Mesenchymal stem cell (in vitro differentiated cells and primary cell): ENCODE measurements around the gene ANKRD26.
A peak's percentile ranks its signal among the peaks of the same experiment; 100 is the strongest.

Experiments used
- DNase-seq: peaks from one replicate; pipeline ENCODE4 v3.0.0-alpha.2; 2013
- H2AFZ ChIP-seq: one replicate; pipeline ENCODE4 v1.6.1; 2013; ENCODE audit warnings: low read depth, mild to moderate bottlenecking, control low read depth, inconsistent platforms, low read length, moderate library complexity
- H2AK5ac ChIP-seq: 2 replicates; pipeline ENCODE4 v1.6.1; 2013; ENCODE audit warnings: low read length, moderate library complexity, mild to moderate bottlenecking, inconsistent platforms; ENCODE audit not compliant: severe bottlenecking
- H2BK120ac ChIP-seq: one replicate; pipeline ENCODE4 v1.6.1; 2013; ENCODE audit warnings: low read depth, mild to moderate bottlenecking, inconsistent platforms, low read length, moderate library complexity
- H2BK12ac ChIP-seq, 2 experiments: one replicate each; pipeline ENCODE4 v1.6.1; 2013; ENCODE audit warnings: inconsistent platforms in 2 of 2, low read length in 2 of 2, mild to moderate bottlenecking in 2 of 2, moderate library complexity in 2 of 2, control low read depth in 1 of 2
- H2BK15ac ChIP-seq: one replicate; pipeline ENCODE4 v1.6.1; 2013; ENCODE audit warnings: mild to moderate bottlenecking, low read depth, inconsistent platforms; ENCODE audit not compliant: poor library complexity, severe bottlenecking
- H2BK5ac ChIP-seq: 2 replicates; pipeline ENCODE4 v1.6.1; 2013; ENCODE audit warnings: low read depth, mild to moderate bottlenecking, low read length, control low read depth, inconsistent platforms; ENCODE audit not compliant: poor library complexity, severe bottlenecking
- H3K14ac ChIP-seq, 2 experiments: one replicate each; pipeline ENCODE4 v1.6.1; 2013; ENCODE audit warnings: inconsistent platforms in 2 of 2, low read length in 2 of 2, control low read depth in 1 of 2, mild to moderate bottlenecking in 1 of 2, moderate library complexity in 1 of 2
- H3K18ac ChIP-seq, 2 experiments: one replicate each; pipeline ENCODE4 v1.6.1; 2013; ENCODE audit warnings: inconsistent platforms in 2 of 2, low read length in 2 of 2, control low read depth in 1 of 2, low read depth in 1 of 2, mild to moderate bottlenecking in 1 of 2
- H3K23ac ChIP-seq, 2 experiments: one replicate each; pipeline ENCODE4 v1.6.1; 2013; ENCODE audit warnings: inconsistent platforms in 2 of 2, low read length in 2 of 2, mild to moderate bottlenecking in 2 of 2, moderate library complexity in 2 of 2, control low read depth in 1 of 2
- H3K27ac ChIP-seq: 2 replicates; pipeline ENCODE4 v1.5.1; 2013; ENCODE audit warnings: mild to moderate bottlenecking, moderate library complexity, low read length, control low read depth, inconsistent platforms; ENCODE audit not compliant: poor library complexity, severe bottlenecking
- H3K27me3 ChIP-seq, 2 experiments: 2 replicates each; pipeline versions ENCODE4 v1.6.1 to v1.7.0; 2013; ENCODE audit warnings: low read length in 2 of 2, mild to moderate bottlenecking in 2 of 2, moderate library complexity in 2 of 2, control low read depth in 1 of 2, inconsistent platforms in 1 of 2; ENCODE audit not compliant: control insufficient read depth in 1 of 2, insufficient read depth in 1 of 2
- H3K36me3 ChIP-seq, 2 experiments: 2 replicates each; pipeline versions ENCODE4 v1.6.1 to v1.7.0; 2013; ENCODE audit warnings: low read length in 2 of 2, control low read depth in 1 of 2, inconsistent platforms in 1 of 2, low read depth in 1 of 2, mild to moderate bottlenecking in 1 of 2; ENCODE audit not compliant: insufficient read depth in 2 of 2, control insufficient read depth in 1 of 2
- H3K4ac ChIP-seq, 2 experiments: one replicate each; pipeline ENCODE4 v1.6.1; 2013; ENCODE audit warnings: inconsistent platforms in 2 of 2, low read length in 2 of 2, mild to moderate bottlenecking in 2 of 2, moderate library complexity in 2 of 2, control low read depth in 1 of 2, low read depth in 1 of 2
- H3K4me1 ChIP-seq: 2 replicates; pipeline ENCODE4 v1.6.1; 2013; ENCODE audit warnings: low read depth, low read length, control low read depth; ENCODE audit not compliant: control insufficient read depth, insufficient read depth
- H3K4me2 ChIP-seq: 2 replicates; pipeline ENCODE4 v1.6.1; 2013; ENCODE audit warnings: low read length, mild to moderate bottlenecking, inconsistent platforms; ENCODE audit not compliant: poor library complexity, severe bottlenecking
- H3K4me3 ChIP-seq, 2 experiments: 2 replicates each; pipeline versions ENCODE4 v1.5.1 to v1.7.0; 2013; ENCODE audit warnings: low read length in 2 of 2, mild to moderate bottlenecking in 2 of 2, control low read depth in 1 of 2, low read depth in 1 of 2; ENCODE audit not compliant: insufficient read depth in 1 of 2
- H3K79me1 ChIP-seq: replicated peaks from 2 replicates; pipeline ENCODE4 v1.6.1; 2013; ENCODE audit warnings: mild to moderate bottlenecking, control low read depth, low read length, inconsistent platforms; ENCODE audit not compliant: poor library complexity, severe bottlenecking
- H3K9ac ChIP-seq: 2 replicates; pipeline ENCODE4 v1.7.0; 2013; ENCODE audit warnings: mild to moderate bottlenecking, low read length, moderate library complexity
- H3K9me3 ChIP-seq: 2 replicates; pipeline ENCODE4 v1.7.0; 2013; ENCODE audit warnings: mild to moderate bottlenecking, low read length; ENCODE audit not compliant: control insufficient read depth
- H4K8ac ChIP-seq: one replicate; pipeline ENCODE4 v1.6.1; 2013; ENCODE audit warnings: inconsistent platforms, mild to moderate bottlenecking, low read length, moderate library complexity
- H4K91ac ChIP-seq: one replicate; pipeline ENCODE4 v1.6.1; 2013; ENCODE audit warnings: mild to moderate bottlenecking, low read length, inconsistent platforms
- WGBS: methylation state at CpG from one replicate; pipeline ENCODE4 v1.1.7; 2013; ENCODE audit warnings: mixed read lengths; 5-methylcytosine and 5-hydroxymethylcytosine counted together

Gene ANKRD26

GRCh38 chr10:27041196-27041595 is 59.1 kb downstream of the ANKRD26 start:
- peak overlapping the region; percentile 17 for H3K27ac ChIP-seq
- H3K23ac ChIP-seq, result no peak overlapping the region
- no peak overlapping the region for H3K18ac ChIP-seq
- H4K8ac ChIP-seq, result no peak overlapping the region
- no peaks in the 10 kb centered on the region for H3K9me3 ChIP-seq
- no peak overlapping the region for H2BK15ac ChIP-seq
- H3K4me1 ChIP-seq, result no peaks in the 10 kb centered on the region
- H2BK5ac ChIP-seq, result no peak overlapping the region
- no peak overlapping the region for H3K4ac ChIP-seq
- H3K4me3 ChIP-seq, result no peak overlapping the region
- no peak for DNase-seq
- H2AFZ ChIP-seq, result no peak overlapping the region
- no peaks in the 10 kb centered on the region for H3K27me3 ChIP-seq
- no peak overlapping the region for H3K4me2 ChIP-seq
- H3K9ac ChIP-seq, result no peak overlapping the region
- peaks cover 4 to 60% of the 10 kb centered on the region in 2 experiments for H3K36me3 ChIP-seq
- no peak overlapping the region for H3K14ac ChIP-seq
- H3K79me1 ChIP-seq, result no peaks in the 10 kb centered on the region
- H2BK12ac ChIP-seq, result no peak overlapping the region
- H2BK120ac ChIP-seq, result no peak overlapping the region
- no peak overlapping the region for H4K91ac ChIP-seq
- no peak overlapping the region for H2AK5ac ChIP-seq
- WGBS, result 38% methylated on average over 2 of the region's 2 CpGs

- H3K4me1 ChIP-seq, result no peaks in the 10 kb centered on the region
- WGBS, result 98% methylated on average over 5 of the region's 5 CpGs
Measured at GRCh38 chr10:27038168-27038567, 62.1 kb downstream of the ANKRD26 start.

GRCh38 chr10:27035163-27035562 is 65.1 kb downstream of the ANKRD26 start:
- no peak overlapping the region for H2AK5ac ChIP-seq
- H3K4me3 ChIP-seq, result no peak overlapping the region
- H3K14ac ChIP-seq, result no peak overlapping the region
- WGBS, result 92% methylated on average over 3 of the region's 5 CpGs
- no peak overlapping the region for H2BK12ac ChIP-seq
- H3K18ac ChIP-seq, result no peak overlapping the region
- no peak overlapping the region for H2AFZ ChIP-seq
- H3K27ac ChIP-seq, result no peak overlapping the region
- no peak overlapping the region for H4K8ac ChIP-seq
- no peak overlapping the region for H2BK15ac ChIP-seq
- H3K23ac ChIP-seq, result no peak overlapping the region
- no peak for DNase-seq
- peaks cover 4% of the 10 kb centered on the region for H3K79me1 ChIP-seq
- H2BK5ac ChIP-seq, result no peak overlapping the region
- H4K91ac ChIP-seq, result no peak overlapping the region
- H3K36me3 ChIP-seq, result peaks cover 8 to 57% of the 10 kb centered on the region in 2 experiments
- no peaks in the 10 kb centered on the region for H3K9me3 ChIP-seq
- H3K9ac ChIP-seq, result no peak overlapping the region
- no peak overlapping the region for H2BK120ac ChIP-seq
- H3K4ac ChIP-seq, result no peak overlapping the region
- H3K4me1 ChIP-seq, result no peaks in the 10 kb centered on the region
- no peak overlapping the region for H3K4me2 ChIP-seq
- H3K27me3 ChIP-seq, result no peaks in the 10 kb centered on the region

More at GRCh38 chr10:27038168-27038567, 62.1 kb downstream of the ANKRD26 start:
- no peak overlapping the region for H3K23ac ChIP-seq
- peaks cover 2% of the 10 kb centered on the region for H3K79me1 ChIP-seq
- H3K9me3 ChIP-seq, result no peaks in the 10 kb centered on the region
- no peak overlapping the region for H3K27ac ChIP-seq
- no peak overlapping the region for H2BK120ac ChIP-seq
- no peak overlapping the region for H2BK15ac ChIP-seq
- no peak overlapping the region for H3K4ac ChIP-seq
- H3K4me2 ChIP-seq, result no peak overlapping the region
- H2BK5ac ChIP-seq, result no peak overlapping the region
- no peak overlapping the region for H2BK12ac ChIP-seq
- H3K14ac ChIP-seq, result no peak overlapping the region
- H2AK5ac ChIP-seq, result no peak overlapping the region
- no peak overlapping the region for H4K91ac ChIP-seq
- H4K8ac ChIP-seq, result no peak overlapping the region
- no peak overlapping the region for H3K18ac ChIP-seq
- no peaks in the 10 kb centered on the region for H3K27me3 ChIP-seq
- H3K9ac ChIP-seq, result no peak overlapping the region
- no peak overlapping the region for H3K4me3 ChIP-seq
- H3K36me3 ChIP-seq, result peaks cover 4 to 65% of the 10 kb centered on the region in 2 experiments
- no peak overlapping the region for H2AFZ ChIP-seq
- DNase-seq, result no peak

- Histone ChIP-seq H3K4me2 (no peak overlapping the region), H2AFZ (no peak overlapping the region), H3K4me1 (no peaks in the 10 kb centered on the region), H3K23ac (no peak overlapping the region), H3K14ac (no peak overlapping the region), H3K36me3 (peaks cover 8 to 67% of the 10 kb centered on the region in 2 experiments), H4K91ac (no peak overlapping the region), H3K4ac (no peak overlapping the region), H3K4me3 (no peak overlapping the region), H3K18ac (no peak overlapping the region), H3K9me3 (no peaks in the 10 kb centered on the region), H2BK5ac (no peak overlapping the region), H2AK5ac (no peak overlapping the region), H3K79me1 (peaks cover 4% of the 10 kb centered on the region), H4K8ac (no peak overlapping the region), H3K27ac (no peak overlapping the region), H2BK15ac (no peak overlapping the region), H2BK12ac (no peak overlapping the region), H3K27me3 (no peaks in the 10 kb centered on the region), H3K9ac (no peak overlapping the region), H2BK120ac (no peak overlapping the region)
- 94% methylated on average over 2 of the region's 2 CpGs for whole genome bisulfite sequencing
- DNase-seq, result no peak
Measured at GRCh38 chr10:27030060-27030459, 70.2 kb downstream of the ANKRD26 start.
